RCC 7860 (cell line): ENCODE results near the gene MEDAG.

Experiments
- DNase-seq: peaks from one replicate; pipeline ENCODE4 v3.0.0-alpha.2; 2015; ENCODE audit warnings: low spot score
- FAIRE-seq: peaks from 2 replicates; lab custom pipeline; 2012; peaks lifted over from hg19 to GRCh38; lab: Jason Lieb, UNC

The MEDAG gene

GRCh38 chr13:30936971-30937370, 30.9 kb downstream of the MEDAG start:
- DNase-seq: no peak
- no peak for FAIRE-seq

GRCh38 chr13:30943881-30944280, 37.8 kb downstream of the MEDAG start:
- DNase-seq (no peak), FAIRE-seq (no peak)

GRCh38 chr13:30957258-30957943, 51.3 kb downstream of the MEDAG start:
- no peak for FAIRE-seq

GRCh38 chr13:30959678-30960077, 53.6 kb downstream of the MEDAG start:
- DNase-seq: no peak
- no peak for FAIRE-seq

More at GRCh38 chr13:30957258-30957943, 51.3 kb downstream of the MEDAG start:
- no peak for DNase-seq

GRCh38 chr13:30963791-30964190, 57.7 kb downstream of the MEDAG start:
- FAIRE-seq (no peak), DNase-seq (no peak)

- FAIRE-seq: no peak
- DNase-seq: no peak
Observed at GRCh38 chr13:30965380-30965779, 59.3 kb downstream of the MEDAG start.

- FAIRE-seq: no peak
- no peak for DNase-seq
Observed at GRCh38 chr13:30966101-30966500, 60.0 kb downstream of the MEDAG start.

GRCh38 chr13:30968846-30969245, 62.8 kb downstream of the MEDAG start:
- FAIRE-seq (no peak), DNase-seq (no peak)

GRCh38 chr13:30971575-30971974, 65.5 kb downstream of the MEDAG start:
- no peak for FAIRE-seq
- DNase-seq: no peak

GRCh38 chr13:30972888-30973377, 66.9 kb downstream of the MEDAG start:
- DNase-seq: no peak
- FAIRE-seq: no peak

- no peak for DNase-seq
- FAIRE-seq: no peak
Observed at GRCh38 chr13:30974350-30974749, 68.3 kb downstream of the MEDAG start.
